Transverse colon (tissue), 4 donors: ENCODE measurements around the gene AGAP5.
"Not testable (repeated sequence)": the region's sequence is repeated elsewhere in the genome, so short reads cannot be mapped to it uniquely, and the experiment has no call there.

Experiments
- EP300 ChIP-seq: sonication (generic); formaldehyde crosslinking; IDR thresholded peaks from one replicate; pipeline ENCODE4 v1.6.1; 2017; ENCODE audit warnings: antibody characterized with exemption, low read depth
- POLR2A ChIP-seq: fragments of 450-650 bp; IDR thresholded peaks from one replicate; pipeline ENCODE4 v1.6.1; 2016; ENCODE audit warnings: antibody characterized with exemption, mild to moderate bottlenecking, moderate library complexity
- POLR2AphosphoS5 ChIP-seq, 3 donors: sonication (generic); formaldehyde crosslinking; IDR thresholded peaks; one replicate each; pipeline ENCODE4 v1.6.1; 2016; ENCODE audit warnings: antibody characterized with exemption in 3 of 3
- TF ChIP-seq, protein P1 (sequence below), 5 experiments: fragments of 200-600 bp in 3 of 5; fragments of 450-650 bp in 2 of 5; sonication (generic) in 3 of 5; IDR thresholded peaks; 1 replicate in 2 of 5; 2 replicates in 3 of 5; pipeline ENCODE4 v1.5.1; 2016 to 2017; ENCODE audit warnings: antibody characterized with exemption in 5 of 5, inconsistent platforms in 3 of 5, mild to moderate bottlenecking in 2 of 5, moderate library complexity in 1 of 5

DNA sequence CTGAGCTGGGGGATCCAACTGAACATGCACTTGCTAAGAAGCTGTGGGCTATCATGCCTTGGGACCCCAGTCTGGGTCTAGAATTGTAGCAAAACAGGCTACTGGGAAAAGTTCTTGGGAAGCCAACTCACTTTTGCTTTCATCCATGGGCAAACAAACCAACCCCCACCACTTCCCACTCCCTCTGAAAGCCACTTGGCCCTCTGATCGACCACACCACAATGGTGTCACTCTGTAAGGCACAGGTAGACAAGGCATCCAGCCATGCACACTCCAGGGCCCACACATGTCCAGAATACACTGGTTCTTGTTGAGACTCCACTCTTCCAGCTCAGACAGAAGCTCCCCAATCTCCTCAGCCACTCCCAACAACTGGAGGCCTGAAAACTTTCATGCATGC is 10.2 kb upstream of the AGAP5 start:
- TF ChIP-seq, protein P1, sequence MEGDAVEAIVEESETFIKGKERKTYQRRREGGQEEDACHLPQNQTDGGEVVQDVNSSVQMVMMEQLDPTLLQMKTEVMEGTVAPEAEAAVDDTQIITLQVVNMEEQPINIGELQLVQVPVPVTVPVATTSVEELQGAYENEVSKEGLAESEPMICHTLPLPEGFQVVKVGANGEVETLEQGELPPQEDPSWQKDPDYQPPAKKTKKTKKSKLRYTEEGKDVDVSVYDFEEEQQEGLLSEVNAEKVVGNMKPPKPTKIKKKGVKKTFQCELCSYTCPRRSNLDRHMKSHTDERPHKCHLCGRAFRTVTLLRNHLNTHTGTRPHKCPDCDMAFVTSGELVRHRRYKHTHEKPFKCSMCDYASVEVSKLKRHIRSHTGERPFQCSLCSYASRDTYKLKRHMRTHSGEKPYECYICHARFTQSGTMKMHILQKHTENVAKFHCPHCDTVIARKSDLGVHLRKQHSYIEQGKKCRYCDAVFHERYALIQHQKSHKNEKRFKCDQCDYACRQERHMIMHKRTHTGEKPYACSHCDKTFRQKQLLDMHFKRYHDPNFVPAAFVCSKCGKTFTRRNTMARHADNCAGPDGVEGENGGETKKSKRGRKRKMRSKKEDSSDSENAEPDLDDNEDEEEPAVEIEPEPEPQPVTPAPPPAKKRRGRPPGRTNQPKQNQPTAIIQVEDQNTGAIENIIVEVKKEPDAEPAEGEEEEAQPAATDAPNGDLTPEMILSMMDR (IDR thresholded peaks at IDR 0.05): not testable (repeated sequence)
- TF ChIP-seq POLR2AphosphoS5 (IDR thresholded peaks at IDR 0.05); POLR2A; EP300: not testable (repeated sequence)
